PC-9 (cell line): ENCODE data around the gene MLXIPL. TPM values are rescaled to one million over a fixed set of nuclear protein-coding genes. Genes with fewer than 3 reads are reported as not detected.

Source experiments
- BruUV-seq: library from RNA; stranded (reverse); fragments of 400-500 nt; replicated peaks from 2 replicates; lab custom pipeline; 2021; lab: Mats Ljungman, UMichigan
- CTCF ChIA-PET: fragments of 300-600 bp; sonication (Branson Sonifier 250); formaldehyde crosslinking; loops from one replicate; lab custom pipeline; 2022; ENCODE audit warnings: antibody characterized with exemption; lab: Charles Lee
- POLR2A ChIA-PET: fragments of 300-600 bp; sonication (Branson Sonifier 250); formaldehyde crosslinking; loops from one replicate; lab custom pipeline; 2022; ENCODE audit warnings: antibody characterized with exemption; ENCODE audit not compliant: unreplicated experiment; lab: Charles Lee
- DNase-seq, 2 experiments: peaks; one replicate each; pipeline versions ENCODE4 v3.0.0 to v3.0.0-alpha.2; 2015 to 2022; ENCODE audit warnings: mixed read lengths in 1 of 2
- H2AFZ ChIP-seq: fragments of 200-600 bp; sonication (generic); 2 replicates; pipeline ENCODE4 v1.8.1; 2017; ENCODE audit warnings: antibody characterized with exemption
- H3F3A ChIP-seq: fragments of 200-600 bp; sonication (generic); 2 replicates; pipeline ENCODE4 v1.8.1; 2017; ENCODE audit warnings: antibody characterized with exemption, mild to moderate bottlenecking, low read depth; ENCODE audit not compliant: insufficient read depth
- H3K27ac ChIP-seq: fragments of 200-600 bp; sonication (generic); 2 replicates; pipeline ENCODE4 v1.6.1; 2016; ENCODE audit warnings: mixed run types
- H3K27me3 ChIP-seq: fragments of 200-600 bp; sonication (generic); 2 replicates; pipeline ENCODE4 v1.6.1; 2016; ENCODE audit warnings: low read depth, mixed run types; ENCODE audit not compliant: insufficient read depth
- H3K36me3 ChIP-seq: fragments of 200-600 bp; sonication (generic); 2 replicates; pipeline ENCODE4 v1.6.1; 2016; ENCODE audit warnings: low read depth, mixed run types
- H3K4me1 ChIP-seq: fragments of 200-600 bp; sonication (generic); replicated peaks from 2 replicates; pipeline ENCODE4 v1.6.1; 2016; ENCODE audit warnings: mixed run types; ENCODE audit not compliant: insufficient read depth
- H3K4me2 ChIP-seq: fragments of 200-600 bp; sonication (generic); 2 replicates; pipeline ENCODE4 v1.6.1; 2017; ENCODE audit warnings: mixed run types
- H3K4me3 ChIP-seq: fragments of 200-600 bp; sonication (generic); 2 replicates; pipeline ENCODE4 v1.6.1; 2016; ENCODE audit warnings: mixed run types
- H3K79me2 ChIP-seq: fragments of 200-600 bp; sonication (generic); 2 replicates; pipeline ENCODE4 v1.6.1; 2017; ENCODE audit warnings: low read depth, mixed run types
- H3K9me2 ChIP-seq: fragments of 200-600 bp; sonication (generic); 2 replicates; pipeline ENCODE4 v1.8.1; 2017; ENCODE audit warnings: mild to moderate bottlenecking; ENCODE audit not compliant: insufficient read depth
- H3K9me3 ChIP-seq: fragments of 200-600 bp; sonication (generic); 2 replicates; pipeline ENCODE4 v1.8.1; 2016; ENCODE audit warnings: low read depth; ENCODE audit not compliant: insufficient read depth
- H4K20me1 ChIP-seq: fragments of 200-600 bp; sonication (generic); 2 replicates; pipeline ENCODE4 v1.8.1; 2017; ENCODE audit not compliant: insufficient read depth
- EZH2 ChIP-seq: fragments of 200-600 bp; sonication (generic); IDR thresholded peaks from 2 replicates; pipeline ENCODE4 v1.8.0; 2017; ENCODE audit warnings: antibody characterized with exemption, low read depth
- intact Hi-C: fragments of 100-400 bp; cut with micrococcal nuclease; formaldehyde crosslinking; loops from one replicate; pipeline ENCODE4 v1.10.0; 2022; ENCODE audit not compliant: unreplicated experiment
- total RNA-seq: library from RNA; stranded (reverse); gene quantifications from 2 replicates; pipeline ENCODE4 v1.2.3, GENCODE V29; 2021
- TF ChIP-seq, protein P1 (sequence below): fragments of 200-600 bp; sonication (generic); conservative IDR thresholded peaks from 2 replicates; pipeline ENCODE4 v1.6.1; 2017; ENCODE audit warnings: mixed run types, antibody characterized with exemption, mild to moderate bottlenecking, moderate library complexity

Gene MLXIPL
- total RNA-seq, 1 experiment from 2014 or later = 24.9 TPM

DNA sequence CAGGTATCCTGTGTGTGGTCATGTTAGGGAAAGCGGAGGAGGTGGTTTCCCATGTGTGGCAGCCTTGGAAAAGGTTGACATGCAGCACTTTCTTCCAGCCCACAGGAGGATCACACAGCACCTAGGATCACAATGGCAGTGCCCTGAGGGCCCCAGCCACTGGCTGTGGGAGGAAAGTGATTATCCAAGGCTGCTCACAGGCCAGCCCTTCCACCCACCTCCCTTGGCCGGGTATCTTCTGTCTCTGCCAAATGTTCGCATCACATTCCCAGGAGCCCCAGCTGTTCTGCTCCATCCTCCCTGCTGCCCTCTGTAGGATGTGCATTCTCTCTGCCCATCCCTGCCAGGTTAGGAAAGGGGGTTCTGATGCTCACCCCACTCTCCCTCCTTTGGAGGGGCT lies 2.5 kb upstream of the MLXIPL start:
- Histone ChIP-seq H3K27ac (no peak overlapping the region), H3K27me3 (no peaks in the 10 kb centered on the region), H3K4me1 (0 out of 2 replicates have a peak, but pooled peaks cover 5% of the 10 kb centered on the region), H3F3A (peaks cover 8% of the 10 kb centered on the region; the same call in 1 of the 2 replicates), H3K9me3 (no peaks in the 10 kb centered on the region), H4K20me1 (no peaks in the 10 kb centered on the region), H3K4me3 (no peak overlapping the region), H3K9me2 (no peaks in the 10 kb centered on the region), H3K36me3 (no peaks in the 10 kb centered on the region), H2AFZ (no peak overlapping the region), H3K79me2 (no peaks in the 10 kb centered on the region), H3K4me2 (no peak overlapping the region)
- intact Hi-C loops = loop anchor here (5.0 kb wide), 1 partner anchor 40 kb away; the partner anchor contains the start of gene VPS37D
- TF ChIP-seq, protein P1, sequence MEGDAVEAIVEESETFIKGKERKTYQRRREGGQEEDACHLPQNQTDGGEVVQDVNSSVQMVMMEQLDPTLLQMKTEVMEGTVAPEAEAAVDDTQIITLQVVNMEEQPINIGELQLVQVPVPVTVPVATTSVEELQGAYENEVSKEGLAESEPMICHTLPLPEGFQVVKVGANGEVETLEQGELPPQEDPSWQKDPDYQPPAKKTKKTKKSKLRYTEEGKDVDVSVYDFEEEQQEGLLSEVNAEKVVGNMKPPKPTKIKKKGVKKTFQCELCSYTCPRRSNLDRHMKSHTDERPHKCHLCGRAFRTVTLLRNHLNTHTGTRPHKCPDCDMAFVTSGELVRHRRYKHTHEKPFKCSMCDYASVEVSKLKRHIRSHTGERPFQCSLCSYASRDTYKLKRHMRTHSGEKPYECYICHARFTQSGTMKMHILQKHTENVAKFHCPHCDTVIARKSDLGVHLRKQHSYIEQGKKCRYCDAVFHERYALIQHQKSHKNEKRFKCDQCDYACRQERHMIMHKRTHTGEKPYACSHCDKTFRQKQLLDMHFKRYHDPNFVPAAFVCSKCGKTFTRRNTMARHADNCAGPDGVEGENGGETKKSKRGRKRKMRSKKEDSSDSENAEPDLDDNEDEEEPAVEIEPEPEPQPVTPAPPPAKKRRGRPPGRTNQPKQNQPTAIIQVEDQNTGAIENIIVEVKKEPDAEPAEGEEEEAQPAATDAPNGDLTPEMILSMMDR = no peak
- no peak for TF ChIP-seq EZH2
- ChIA-PET POLR2A (no interaction called here), CTCF (interaction anchor here (0.5 to 0.6 kb wide), 2 partner anchors 10 to 47 kb away, joined by 5 read pairs; no protein-coding TSS in a partner anchor)
- no TSS peak for BruUV-seq
- peak in 1 of 2 experiments; percentile 26 for DNase-seq

DNA sequence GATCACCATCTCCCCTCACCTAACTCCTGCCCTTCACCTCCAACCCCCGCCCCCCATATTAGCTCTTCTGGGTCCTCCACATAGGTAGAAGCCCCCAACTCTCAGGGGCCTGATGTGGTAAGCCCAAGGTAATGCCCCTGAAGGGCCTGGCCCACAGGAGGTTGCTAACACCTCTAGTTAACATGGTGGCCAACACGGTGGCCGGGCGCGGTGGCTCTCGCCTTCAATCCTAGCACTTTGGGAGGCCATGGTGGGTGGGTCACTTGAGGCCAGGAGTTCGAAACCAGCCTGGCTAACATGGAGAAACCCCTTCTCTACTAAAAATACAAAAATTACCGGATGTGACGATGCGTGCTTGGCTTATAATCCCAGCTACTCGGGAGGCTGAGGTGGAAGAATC lies 954 bp upstream of the MLXIPL start:
- BruUV-seq = no TSS peak
- Histone ChIP-seq H3F3A (peaks cover 4% of the 10 kb centered on the region; the same call in 1 of the 2 replicates), H2AFZ (no peak overlapping the region), H3K9me2 (no peaks in the 10 kb centered on the region), H3K4me1 (0 out of 2 replicates have a peak, but pooled peaks cover 5% of the 10 kb centered on the region), H3K9me3 (no peaks in the 10 kb centered on the region), H3K27ac (no peak overlapping the region), H3K27me3 (no peaks in the 10 kb centered on the region), H3K36me3 (no peaks in the 10 kb centered on the region), H4K20me1 (no peaks in the 10 kb centered on the region), H3K4me3 (no peak overlapping the region), H3K4me2 (no peak overlapping the region), H3K79me2 (no peaks in the 10 kb centered on the region)
- ChIA-PET CTCF (no interaction called here), POLR2A (no interaction called here)
- DNase-seq = no peak
- no peak for TF ChIP-seq EZH2
- TF ChIP-seq, protein P1 = no peak
- intact Hi-C loops = loop anchor here (5.0 kb wide), 1 partner anchor 42 kb away; the partner anchor contains the start of gene VPS37D

DNA sequence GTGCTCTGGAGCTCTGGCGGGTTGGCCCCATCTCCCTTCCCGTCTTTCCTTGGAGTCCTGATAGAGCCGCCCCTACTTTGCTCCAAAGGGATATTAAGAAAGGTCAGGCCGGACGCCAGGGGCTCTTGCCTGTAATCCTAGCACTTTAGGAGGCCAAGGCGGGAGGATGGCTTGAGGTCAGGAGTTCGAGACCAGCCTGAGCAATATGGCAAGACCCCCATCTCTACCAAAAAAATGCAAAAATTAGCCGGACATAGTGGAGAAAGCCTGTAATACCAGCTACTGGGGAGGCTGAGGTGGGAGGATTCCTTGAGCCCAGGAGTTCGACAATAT lies 313 bp upstream of the MLXIPL start:
- Histone ChIP-seq H3K27ac (no peak overlapping the region), H3K4me3 (peak overlapping the region; percentile 64; the same call in 1 of the 2 replicates), H3K27me3 (no peaks in the 10 kb centered on the region), H3K36me3 (no peaks in the 10 kb centered on the region), H3F3A (peaks cover 4% of the 10 kb centered on the region; the same call in 1 of the 2 replicates), H3K79me2 (no peaks in the 10 kb centered on the region), H2AFZ (peak overlapping the region; percentile 87; the same call in 1 of the 2 replicates), H3K4me1 (0 out of 2 replicates have a peak, but pooled peaks cover 5% of the 10 kb centered on the region), H4K20me1 (no peaks in the 10 kb centered on the region), H3K9me2 (no peaks in the 10 kb centered on the region), H3K9me3 (no peaks in the 10 kb centered on the region), H3K4me2 (peak overlapping the region; percentile 92)
- no TSS peak for BruUV-seq
- no peak for DNase-seq
- POLR2A ChIA-PET = interaction anchor here (0.5 to 0.6 kb wide), 4 partner anchors 65 to 209 kb away, joined by 3 to 7 read pairs (median 4); no protein-coding TSS in a partner anchor
- intact Hi-C loops = loop anchor here (5.0 kb wide), 1 partner anchor 43 kb away; the partner anchor contains the start of gene VPS37D
- CTCF ChIA-PET = no interaction called here
- no peak for TF ChIP-seq EZH2
- TF ChIP-seq, protein P1 = no peak
